Aorta (tissue), 5 donors: Measurements from ENCODE around the gene RNF166. TPM values are rescaled to one million over a fixed set of nuclear protein-coding genes. Genes with fewer than 3 reads are reported as not detected.

Experiments used
- ATAC-seq: fragments of 200-7000 bp; cut with Tn5 transposase; one replicate; pipeline ENCODE4 v1.9.1; 2022; ENCODE audit warnings: moderate library complexity; ENCODE audit not compliant: low FRiP score
- DNase-seq, 2 donors: peaks; one replicate each; pipeline ENCODE4 v3.0.0-alpha.2; 2020
- H3K27ac ChIP-seq, 2 donors: one replicate each; pipeline ENCODE4 v1.5.1; 2013; ENCODE audit warnings: low read length in 2 of 2, mild to moderate bottlenecking in 2 of 2, moderate library complexity in 2 of 2, control low read depth in 1 of 2, inconsistent platforms in 1 of 2, low read depth in 1 of 2
- H3K27me3 ChIP-seq, 2 donors: one replicate each; pipeline ENCODE4 v1.6.1; 2013; ENCODE audit warnings: control low read depth in 1 of 2, low read length in 1 of 2, mild to moderate bottlenecking in 1 of 2, moderate library complexity in 1 of 2; ENCODE audit not compliant: insufficient read depth in 2 of 2, control insufficient read depth in 1 of 2
- H3K36me3 ChIP-seq, 2 donors: one replicate each; pipeline ENCODE4 v1.6.1; 2013; ENCODE audit warnings: control low read depth in 1 of 2, low read length in 1 of 2, mild to moderate bottlenecking in 1 of 2; ENCODE audit not compliant: insufficient read depth in 2 of 2, control insufficient read depth in 1 of 2
- H3K4me1 ChIP-seq, 2 donors: one replicate each; pipeline ENCODE4 v1.6.1; 2013; ENCODE audit warnings: low read length in 2 of 2, control low read depth in 1 of 2, mild to moderate bottlenecking in 1 of 2, moderate library complexity in 1 of 2; ENCODE audit not compliant: insufficient read depth in 2 of 2, control insufficient read depth in 1 of 2
- H3K4me3 ChIP-seq, 2 donors: one replicate each; pipeline ENCODE4 v1.5.1; 2013; ENCODE audit warnings: low read length in 2 of 2, control low read depth in 1 of 2, mild to moderate bottlenecking in 1 of 2
- H3K9me3 ChIP-seq: one replicate; pipeline ENCODE4 v1.6.1; 2013; ENCODE audit warnings: mild to moderate bottlenecking, low read length; ENCODE audit not compliant: control insufficient read depth
- WGBS, 2 donors: extraction: QIAGEN DNeasy Blood & Tissue Kit; methylation state at CpG; one replicate each; pipeline ENCODE4 v1.1.7; 2013; 5-methylcytosine and 5-hydroxymethylcytosine counted together
- intact Hi-C, 2 donors: fragments of 100-400 bp; cut with DNase I; formaldehyde crosslinking; loops; one replicate each; pipeline versions ENCODE4 v1.14.2 to v1.15.0; 2022
- polyA plus RNA-seq, 2 donors: library from polyadenylated mRNA; stranded (reverse); fragments of 200-250 nt; gene quantifications; one replicate each; pipeline ENCODE4 v1.2.3, GENCODE V29; 2013
- total RNA-seq, 2 donors: library from RNA; stranded (reverse); fragmentation: NEBNext Ultra II Directional; extraction: Animal tissue kit (Norgen Biotek cat#: 25700); gene quantifications; one replicate each; pipeline ENCODE4 v1.2.1, GENCODE V29; 2021
- donor health status: healthy with polysubstance abuse.
- donor health status: Bipolar disorder and iron deficiency.
- donor health status: DM: no; HTN: no; CAD: no.
- donor health status: DM: no; HTN: no; CAD: no.
- donor health status: DM: yes; HTN: yes; CAD: no.

RNF166 gene
- total and polyA plus RNA-seq, 4 donors = 16.2 to 39.4 (median 22.7) TPM

DNA sequence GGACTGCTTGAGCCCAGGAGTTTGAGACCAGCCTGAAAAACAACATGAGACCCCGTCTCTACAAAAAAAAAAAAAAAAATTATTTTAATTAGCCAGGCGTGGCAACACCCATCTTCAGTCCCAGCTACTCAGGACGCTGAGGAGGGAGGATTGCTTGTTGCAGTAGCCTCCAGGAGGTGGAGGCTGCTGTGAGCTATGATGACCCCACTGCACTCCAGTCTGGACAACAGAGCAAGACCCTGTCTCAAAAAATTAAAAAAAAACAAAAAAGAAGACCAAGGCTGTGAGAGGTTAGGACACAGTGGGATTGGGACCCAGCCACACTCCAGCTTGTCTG, 18.6 kb downstream of the RNF166 start:
- Histone ChIP-seq H3K9me3 (no peaks in the 10 kb centered on the region), H3K27ac (no peak overlapping the region), H3K36me3 (no peaks in the 10 kb centered on the region), H3K4me1 (no peaks in the 10 kb centered on the region), H3K27me3 (no peaks in the 10 kb centered on the region), H3K4me3 (no peak overlapping the region)
- WGBS, 2 donors = 62 to 73% methylated on average over 3 of the region's 3 CpGs
- DNase-seq (no peak), ATAC-seq (no peak)
- intact Hi-C loops = no loop called here

DNA sequence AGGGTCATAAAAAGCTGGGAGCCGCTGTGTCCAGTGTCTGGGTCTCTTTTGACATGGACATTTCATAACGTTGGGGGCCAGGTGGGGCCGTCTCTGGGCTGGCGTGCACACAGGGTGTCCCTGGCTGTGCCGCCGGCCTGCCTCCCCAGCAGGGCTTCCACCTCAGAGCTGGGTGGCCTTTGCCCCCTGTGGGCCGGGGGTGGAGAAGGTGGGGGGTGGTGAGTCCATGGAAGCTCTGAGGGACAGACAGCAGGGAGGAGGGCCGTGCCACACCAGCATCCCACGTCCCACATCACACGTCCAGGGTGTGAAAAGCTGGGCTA, 19.0 kb downstream of the RNF166 start:
- ATAC-seq = no peak
- Histone ChIP-seq H3K4me3 (no peak overlapping the region), H3K27ac (no peak overlapping the region), H3K9me3 (no peaks in the 10 kb centered on the region), H3K27me3 (no peaks in the 10 kb centered on the region), H3K36me3 (no peaks in the 10 kb centered on the region), H3K4me1 (no peaks in the 10 kb centered on the region)
- DNase-seq = no peak
- 63 to 64% methylated on average over 10 of the region's 10 CpGs for WGBS, 2 donors
- intact Hi-C loops = no loop called here

DNA sequence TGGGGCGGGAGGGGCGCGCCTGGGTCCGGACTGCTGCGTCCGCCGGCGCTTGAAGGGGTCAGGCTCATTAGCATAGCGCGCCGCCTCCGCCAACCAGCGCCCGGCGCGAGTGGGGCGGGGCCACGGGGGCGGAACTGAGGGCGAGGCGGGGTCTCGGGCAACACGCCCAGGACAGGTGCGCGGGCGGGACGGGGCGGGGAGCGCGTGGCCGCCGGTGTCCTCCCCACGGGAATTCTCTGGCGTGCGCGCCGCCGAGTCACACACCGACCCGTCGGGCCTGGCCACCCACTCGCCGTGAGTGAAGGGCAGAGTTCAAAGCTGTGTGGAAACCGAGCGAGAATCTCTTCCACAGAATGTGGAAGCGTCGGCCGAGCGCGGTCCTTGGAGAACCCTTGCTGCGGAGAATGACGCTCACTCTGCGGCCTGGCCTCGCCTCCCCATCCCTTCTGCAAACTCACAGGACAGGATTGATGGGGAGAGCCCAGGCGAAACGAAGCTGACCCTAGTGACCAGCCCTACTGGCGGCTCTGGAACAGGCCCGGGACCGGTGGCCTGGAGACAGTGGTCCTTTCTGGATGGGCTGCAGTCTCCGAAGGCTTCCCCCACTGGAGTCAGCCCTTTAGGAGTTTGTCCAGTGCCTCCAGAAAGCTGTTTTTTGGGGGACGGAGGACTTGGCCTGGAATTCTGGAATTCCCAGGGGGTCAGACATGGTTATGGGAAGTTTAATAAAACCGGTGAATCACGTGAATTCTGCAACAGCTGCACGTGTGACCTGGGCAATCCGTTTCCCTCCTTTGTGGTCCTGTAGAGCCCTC, 19.6 kb downstream of the RNF166 start, which contains the start of gene SNAI3:
Gene SNAI3 (minus strand): TSS at position 69 of the 815 bp plus-strand sequence. CDS start 101 bp downstream, outside the sequence.
- Histone ChIP-seq H3K27ac (no peak within 1 kb of the TSS), H3K9me3 (no peaks in the 10 kb centered on the region), H3K4me3 (no peak within 1 kb of the TSS), H3K27me3 (no peaks in the 10 kb centered on the region), H3K36me3 (no peaks in the 10 kb centered on the region), H3K4me1 (no peaks in the 10 kb centered on the region)
- ATAC-seq = peak; percentile 79
- WGBS, 2 donors = 7 to 11% methylated on average over 40 to 65 of the region's 65 CpGs
- peak; percentile 84 to 88 for DNase-seq
- intact Hi-C loops = no loop called here

DNA sequence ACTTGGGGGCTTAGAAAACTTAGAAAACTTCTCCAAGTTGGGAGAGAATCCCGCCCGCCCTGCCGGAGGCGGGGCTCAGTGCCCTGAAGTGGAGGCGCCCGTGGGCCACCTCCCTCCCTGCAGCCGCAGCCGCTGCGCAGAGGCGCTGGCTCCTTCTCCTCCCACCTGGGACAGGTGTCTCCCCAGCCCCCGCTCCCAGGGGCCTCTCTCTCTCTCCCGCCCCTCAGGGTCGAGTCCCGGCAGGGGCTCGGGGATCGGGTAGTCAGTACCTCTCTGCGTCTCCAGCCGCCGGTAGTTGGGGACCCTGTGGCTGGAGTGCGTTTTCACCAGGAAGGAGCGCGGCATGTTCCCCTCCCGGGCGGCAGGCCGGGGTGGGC, 20.2 kb downstream of the RNF166 start:
- DNase-seq (no peak), ATAC-seq (peak; percentile 9)
- Histone ChIP-seq H3K4me3 (no peak overlapping the region), H3K27ac (no peak overlapping the region), H3K4me1 (no peaks in the 10 kb centered on the region), H3K9me3 (no peaks in the 10 kb centered on the region), H3K36me3 (no peaks in the 10 kb centered on the region), H3K27me3 (no peaks in the 10 kb centered on the region)
- intact Hi-C loops = no loop called here
- 0 to 1% methylated on average over 14 to 25 of the region's 25 CpGs for WGBS, 2 donors

DNA sequence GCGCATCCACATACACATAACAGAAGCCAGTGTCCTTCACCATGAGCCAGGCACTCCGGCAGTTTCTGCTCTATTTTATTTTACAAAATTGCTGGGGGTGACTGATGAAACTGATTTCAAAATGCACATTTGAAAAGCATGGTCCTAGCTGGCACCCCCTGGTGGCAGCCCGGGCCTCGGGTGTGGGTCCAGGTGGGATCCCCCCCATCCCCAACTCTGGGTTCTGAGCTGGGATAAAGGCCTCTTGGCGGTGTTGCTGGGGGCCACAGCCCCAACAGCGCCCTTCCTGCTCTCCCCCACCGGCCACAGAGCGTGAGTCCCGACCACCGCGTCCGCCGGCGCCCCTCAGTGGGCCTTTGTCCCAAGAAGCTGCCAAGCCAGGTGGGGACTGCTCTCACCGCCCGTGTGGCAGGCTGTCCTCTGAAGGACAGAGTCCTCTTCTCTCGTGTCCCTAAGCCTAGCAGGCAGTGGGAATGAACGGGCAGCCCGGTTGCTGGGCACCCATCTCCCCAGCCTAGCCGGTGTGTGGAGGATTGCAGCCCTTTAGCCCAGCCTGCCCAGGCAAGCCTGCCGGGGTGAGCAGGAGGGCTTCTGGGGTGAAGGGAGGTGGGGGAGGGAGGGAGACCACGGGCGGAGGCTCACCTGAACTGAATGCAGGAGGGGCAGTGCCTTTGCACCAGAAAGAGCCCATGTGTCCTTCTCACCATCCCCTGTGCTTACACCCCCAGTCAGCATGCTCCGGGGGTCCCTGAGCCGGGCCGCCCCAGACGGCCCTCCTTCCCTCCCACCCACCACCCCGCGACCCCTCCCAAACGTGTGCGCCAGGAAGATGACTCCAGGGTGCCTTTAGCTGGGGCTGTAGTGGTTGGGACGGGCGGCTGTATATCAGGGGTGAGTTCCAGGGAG, 20.8 kb downstream of the RNF166 start:
- Histone ChIP-seq H3K9me3 (no peaks in the 10 kb centered on the region), H3K4me1 (no peaks in the 10 kb centered on the region), H3K27me3 (no peaks in the 10 kb centered on the region), H3K36me3 (no peaks in the 10 kb centered on the region), H3K4me3 (no peak overlapping the region), H3K27ac (no peak overlapping the region)
- 5 to 6% methylated on average over 32 to 33 of the region's 33 CpGs for WGBS, 2 donors
- DNase-seq = peak in 1 of 2 donors; percentile 82
- intact Hi-C loops = no loop called here
- no peak for ATAC-seq

DNA sequence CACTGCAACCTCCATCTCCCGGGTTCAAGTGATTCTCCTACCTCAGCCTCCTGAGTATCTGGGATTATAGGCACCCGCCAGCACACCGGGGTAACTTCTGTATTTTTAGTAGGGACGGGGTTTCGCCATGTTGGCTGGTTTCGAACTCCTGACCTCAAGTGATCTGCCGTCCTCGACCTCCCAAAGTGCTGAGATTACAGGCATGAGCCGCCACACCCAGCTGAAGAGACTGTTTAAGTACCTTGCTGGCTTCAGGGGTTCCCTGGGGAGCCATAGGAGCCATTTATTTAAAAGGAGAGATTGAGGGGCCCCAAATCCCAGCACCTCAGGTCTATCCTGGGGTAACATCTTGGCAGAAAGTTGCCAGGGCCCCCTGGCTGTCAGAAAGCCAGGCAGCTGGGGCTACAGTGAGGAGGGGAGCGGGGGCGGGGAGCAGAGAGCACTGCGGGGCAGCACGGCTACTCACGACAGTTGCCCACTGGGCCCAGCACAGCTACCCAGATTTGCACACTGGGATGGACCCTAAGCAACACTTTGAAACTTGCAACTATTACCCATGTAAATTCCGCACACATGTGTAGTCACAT, 21.5 kb downstream of the RNF166 start:
- H3K27me3 ChIP-seq = no peaks in the 10 kb centered on the region
- H3K4me1 ChIP-seq = no peaks in the 10 kb centered on the region
- 66 to 69% methylated on average over 15 of the region's 15 CpGs for WGBS, 2 donors
- H3K27ac ChIP-seq = no peak overlapping the region
- H3K36me3 ChIP-seq = no peaks in the 10 kb centered on the region
- no peak for ATAC-seq
- DNase-seq = no peak
- no peak overlapping the region for H3K4me3 ChIP-seq
- intact Hi-C loops = no loop called here
- H3K9me3 ChIP-seq = no peaks in the 10 kb centered on the region

DNA sequence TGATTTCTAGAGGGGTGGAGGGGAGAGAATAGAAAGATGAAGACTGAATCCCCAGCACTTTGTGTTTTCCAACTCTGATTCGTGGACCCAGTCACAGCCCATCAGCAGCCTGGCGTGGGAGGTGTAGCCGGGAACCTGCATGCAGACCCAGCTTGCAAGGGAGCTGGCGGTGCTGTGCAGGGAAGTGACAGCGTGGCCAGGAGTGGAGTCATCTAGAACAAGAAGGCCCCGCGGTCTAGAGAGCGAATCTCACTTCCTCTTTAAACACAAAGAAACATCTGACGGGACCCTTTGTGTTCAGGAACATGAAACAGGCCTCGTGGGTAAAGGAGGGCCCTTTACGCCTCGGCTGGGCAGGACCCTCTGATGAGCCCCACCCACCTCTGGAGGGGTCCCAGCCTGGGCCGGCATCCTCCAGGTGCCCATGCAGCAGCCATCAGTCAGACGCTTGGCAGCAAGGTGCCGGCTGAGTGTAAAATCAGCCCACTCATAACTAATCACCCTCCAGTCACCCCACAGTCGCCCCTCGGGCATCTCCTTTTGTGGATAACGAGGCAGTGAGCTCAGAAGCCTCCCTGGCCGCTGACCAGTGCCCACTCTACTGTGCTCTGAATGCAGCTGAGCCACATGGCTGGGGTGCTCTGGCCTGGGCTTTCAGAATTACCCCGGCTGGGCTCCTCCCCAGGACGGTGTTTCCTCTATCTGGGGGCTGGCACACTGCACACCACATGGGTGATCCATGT, 24.3 kb downstream of the RNF166 start:
- intact Hi-C loops = no loop called here
- H3K4me3 ChIP-seq = no peak overlapping the region
- H3K4me1 ChIP-seq = no peaks in the 10 kb centered on the region
- DNase-seq = peak; percentile 76 to 86
- no peak overlapping the region for H3K27ac ChIP-seq
- peak; percentile 15 for ATAC-seq
- H3K9me3 ChIP-seq = no peaks in the 10 kb centered on the region
- no peaks in the 10 kb centered on the region for H3K27me3 ChIP-seq
- H3K36me3 ChIP-seq = no peaks in the 10 kb centered on the region
- 41 to 45% methylated on average over 21 of the region's 21 CpGs for WGBS, 2 donors

DNA sequence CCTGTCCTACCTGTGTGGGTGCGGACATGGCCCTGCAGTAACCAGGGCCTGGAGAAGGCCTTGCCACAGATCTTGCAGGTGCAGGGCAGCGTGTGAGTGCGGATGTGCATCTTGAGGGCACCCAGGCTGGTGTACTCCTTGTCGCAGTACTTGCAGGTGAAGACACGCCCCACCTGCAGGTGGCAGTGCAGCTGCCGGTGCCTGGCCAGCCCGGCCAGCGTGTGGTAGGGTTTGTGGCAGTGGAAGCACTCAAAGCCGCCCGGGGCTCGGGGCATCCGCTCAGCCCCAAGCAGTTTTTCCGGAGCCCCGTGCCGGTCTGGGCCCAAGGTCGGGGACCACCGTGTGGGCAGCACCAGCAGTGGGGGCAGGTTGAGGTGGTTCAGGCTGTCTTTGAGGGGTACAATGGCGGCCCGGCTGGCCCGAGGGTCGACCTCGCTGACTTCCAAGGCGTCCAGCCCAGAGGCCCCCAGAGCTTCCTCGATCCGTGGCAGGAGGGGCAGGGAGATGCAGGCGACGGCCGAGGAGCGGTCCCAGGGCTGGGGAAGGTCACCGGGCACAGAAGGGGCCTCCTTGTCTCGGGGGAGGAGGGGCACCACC, 25.0 kb downstream of the RNF166 start:
- DNase-seq (peak in 1 of 2 donors; percentile 75), ATAC-seq (no peak)
- Histone ChIP-seq H3K4me1 (no peaks in the 10 kb centered on the region), H3K36me3 (no peaks in the 10 kb centered on the region), H3K27ac (no peak overlapping the region), H3K4me3 (no peak overlapping the region), H3K27me3 (no peaks in the 10 kb centered on the region), H3K9me3 (no peaks in the 10 kb centered on the region)
- intact Hi-C loops = no loop called here
- 50 to 58% methylated on average over 31 of the region's 31 CpGs for WGBS, 2 donors
